Measurements from ENCODE around the gene DDX11. TPM values are rescaled to one million over a fixed set of nuclear protein-coding genes. Genes with fewer than 3 reads are reported as not detected.
"Not testable (repeated sequence)": the region's sequence is repeated elsewhere in the genome, so short reads cannot be mapped to it uniquely, and the experiment has no call there.

The DDX11 gene
- total RNA-seq, 1 experiment from 2014 or later: 53.8 TPM

GRCh38 chr12:31110263-31110662 is 36.6 kb downstream of the DDX11 start:
- H3K36me3 ChIP-seq (ENCODE audit: low read depth, low read length); H4K20me1 ChIP-seq (ENCODE audit: low read length); H3F3A ChIP-seq (ENCODE audit: low read length, unreplicated experiment); H2AFZ ChIP-seq (ENCODE audit: low read length); H3K79me2 ChIP-seq (ENCODE audit: low read length); DNase-seq; H3K4me2 ChIP-seq (ENCODE audit: low read length); H3K4me3 ChIP-seq (ENCODE audit: low read length); H3K9me3 ChIP-seq (ENCODE audit: low read length); H3K27ac ChIP-seq (ENCODE audit: low read length); H3K9ac ChIP-seq (ENCODE audit: low read length); BruUV-seq (replicated peaks); H3K4me1 ChIP-seq (ENCODE audit: insufficient read depth, low read length); intact Hi-C loops (cut with micrococcal nuclease); POLR2A ChIA-PET (ENCODE audit: unreplicated experiment); ATAC-seq; H3K9me2 ChIP-seq (replicated peaks; ENCODE audit: low read length); CTCF ChIA-PET; H3K27me3 ChIP-seq (ENCODE audit: low read length): not testable (repeated sequence)

GRCh38 chr12:31115092-31115601 is 41.5 kb downstream of the DDX11 start:
- H4K20me1 ChIP-seq (ENCODE audit: low read length); CTCF ChIA-PET; H3K4me2 ChIP-seq (ENCODE audit: low read length); intact Hi-C loops (cut with micrococcal nuclease); DNase-seq; H3K4me3 ChIP-seq (ENCODE audit: low read length); H3K4me1 ChIP-seq (ENCODE audit: insufficient read depth, low read length); H3F3A ChIP-seq (ENCODE audit: low read length, unreplicated experiment); H3K27ac ChIP-seq (ENCODE audit: low read length); ATAC-seq; H3K79me2 ChIP-seq (ENCODE audit: low read length); H3K9me2 ChIP-seq (replicated peaks; ENCODE audit: low read length); BruUV-seq (replicated peaks); H3K36me3 ChIP-seq (ENCODE audit: low read depth, low read length); POLR2A ChIA-PET (ENCODE audit: unreplicated experiment); H3K9me3 ChIP-seq (ENCODE audit: low read length); H3K9ac ChIP-seq (ENCODE audit: low read length); H2AFZ ChIP-seq (ENCODE audit: low read length): not testable (repeated sequence)
- peaks cover 10% of the 10 kb centered on the region for H3K27me3 ChIP-seq (ENCODE audit: low read length)

GRCh38 chr12:31116846-31117202 is 43.2 kb downstream of the DDX11 start:
- DNase-seq; H3K27ac ChIP-seq (ENCODE audit: low read length); H3K9me2 ChIP-seq (replicated peaks; ENCODE audit: low read length); H3K79me2 ChIP-seq (ENCODE audit: low read length); H3K4me1 ChIP-seq (ENCODE audit: insufficient read depth, low read length); H3K9ac ChIP-seq (ENCODE audit: low read length); POLR2A ChIA-PET (ENCODE audit: unreplicated experiment); H3K36me3 ChIP-seq (ENCODE audit: low read depth, low read length); H3K9me3 ChIP-seq (ENCODE audit: low read length); BruUV-seq (replicated peaks); H3F3A ChIP-seq (ENCODE audit: low read length, unreplicated experiment); H4K20me1 ChIP-seq (ENCODE audit: low read length); CTCF ChIA-PET: not testable (repeated sequence)
- peak; percentile 62; the same call in 1 of the 2 replicates for ATAC-seq
- H2AFZ ChIP-seq (ENCODE audit: low read length): peak overlapping the region; percentile 86
- peaks cover 10% of the 10 kb centered on the region for H3K27me3 ChIP-seq (ENCODE audit: low read length)
- intact Hi-C loops (cut with micrococcal nuclease): loop anchor here (2.0 kb wide), 1 partner anchor 122 kb away; no protein-coding TSS in a partner anchor
- peak overlapping the region; percentile 71 for H3K4me3 ChIP-seq (ENCODE audit: low read length)
- H3K4me2 ChIP-seq (ENCODE audit: low read length): peak overlapping the region; percentile 93

- Histone ChIP-seq H3K79me2 (ENCODE audit: low read length) (no peaks in the 10 kb centered on the region), H3K9ac (ENCODE audit: low read length) (no peak overlapping the region), H3K9me2 (replicated peaks; ENCODE audit: low read length) (no peaks in the 10 kb centered on the region), H4K20me1 (ENCODE audit: low read length) (no peaks in the 10 kb centered on the region), H3F3A (ENCODE audit: low read length, unreplicated experiment) (no peaks in the 10 kb centered on the region), H3K27ac (ENCODE audit: low read length) (no peak overlapping the region), H3K4me2 (ENCODE audit: low read length) (peak overlapping the region; percentile 93), H3K36me3 (ENCODE audit: low read depth, low read length) (no peaks in the 10 kb centered on the region), H3K4me1 (ENCODE audit: insufficient read depth, low read length) (peaks cover 8% of the 10 kb centered on the region; the same call in 1 of the 2 replicates), H2AFZ (ENCODE audit: low read length) (peak overlapping the region; percentile 86), H3K9me3 (ENCODE audit: low read length) (no peaks in the 10 kb centered on the region), H3K4me3 (ENCODE audit: low read length) (peak overlapping the region; percentile 71), H3K27me3 (ENCODE audit: low read length) (peaks cover 10% of the 10 kb centered on the region)
- TF ChIP-seq EZH2 (IDR thresholded peaks at IDR 0.05; ENCODE audit: low read length, unreplicated experiment): no peak
- no peak for TF ChIP-seq EZH2phosphoT487 (IDR thresholded peaks at IDR 0.05; ENCODE audit: borderline replicate concordance, low read length)
- peak; percentile 77 for TF ChIP-seq CTCF (conservative IDR thresholded peaks at IDR 0.05; ENCODE audit: low read depth, low read length)
- intact Hi-C loops (cut with micrococcal nuclease): loop anchor here (2.0 kb wide), 1 partner anchor 121 kb away; no protein-coding TSS in a partner anchor
- POLR2A ChIA-PET (ENCODE audit: unreplicated experiment): no interaction called here
- ATAC-seq: peak; percentile 87
- CTCF ChIA-PET: interaction anchor here (0.6 kb wide), 1 partner anchor 409 kb away, joined by 4 read pairs; no protein-coding TSS in a partner anchor
- BruUV-seq (replicated peaks): no TSS peak
- DNase-seq: peak; percentile 61
These were observed 43.7 kb downstream of the DDX11 start for GRCh38 chr12:31117203-31118011.

Data from PC-3 (cell line).